HG03457 (cell line): ENCODE results near the gene PCDH1.
"Not testable (repeated sequence)": the region's sequence is repeated elsewhere in the genome, so short reads cannot be mapped to it uniquely, and the experiment has no call there.

Experiments
- ATAC-seq: cut with Tn5 transposase; IDR thresholded peaks from one replicate; pipeline ENCODE4 v1.9.1; 2021; ENCODE audit warnings: moderate number of reproducible peaks; ENCODE audit not compliant: unreplicated experiment

Gene PCDH1

GRCh38 chr5:141902015-141902814, 24.0 kb upstream of the PCDH1 start:
- ATAC-seq = no peak

DNA sequence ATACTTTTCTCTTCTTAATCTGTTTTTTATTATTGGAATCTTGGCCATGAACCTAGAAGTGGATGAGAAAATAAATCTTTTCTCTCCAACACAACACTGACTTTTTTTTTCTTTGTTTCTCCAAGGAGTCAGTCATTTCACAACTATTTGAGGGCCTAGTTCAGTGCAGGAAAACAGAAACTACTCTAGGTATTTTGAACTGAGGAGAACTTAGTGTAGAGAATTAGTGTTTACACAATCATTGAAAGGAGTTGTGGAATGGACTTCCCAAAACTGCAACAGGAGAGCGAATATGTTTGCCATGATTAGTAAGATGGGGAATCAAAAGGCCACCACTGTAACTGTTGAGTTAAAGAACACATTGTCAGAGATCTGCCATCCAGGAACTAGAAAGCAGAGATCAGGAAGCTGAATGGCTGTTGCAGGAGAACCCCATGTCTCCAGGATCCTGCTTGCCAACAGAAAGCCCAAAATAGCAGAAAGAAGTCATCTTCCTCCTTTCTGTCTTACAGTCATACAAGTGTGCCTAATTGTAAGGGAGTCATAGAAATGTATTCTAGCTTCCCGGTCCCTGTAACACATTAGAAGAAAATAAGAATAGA, 20.3 kb upstream of the PCDH1 start:
- ATAC-seq = no peak

GRCh38 chr5:141897425-141897824, 19.2 kb upstream of the PCDH1 start:
- ATAC-seq = no peak

DNA sequence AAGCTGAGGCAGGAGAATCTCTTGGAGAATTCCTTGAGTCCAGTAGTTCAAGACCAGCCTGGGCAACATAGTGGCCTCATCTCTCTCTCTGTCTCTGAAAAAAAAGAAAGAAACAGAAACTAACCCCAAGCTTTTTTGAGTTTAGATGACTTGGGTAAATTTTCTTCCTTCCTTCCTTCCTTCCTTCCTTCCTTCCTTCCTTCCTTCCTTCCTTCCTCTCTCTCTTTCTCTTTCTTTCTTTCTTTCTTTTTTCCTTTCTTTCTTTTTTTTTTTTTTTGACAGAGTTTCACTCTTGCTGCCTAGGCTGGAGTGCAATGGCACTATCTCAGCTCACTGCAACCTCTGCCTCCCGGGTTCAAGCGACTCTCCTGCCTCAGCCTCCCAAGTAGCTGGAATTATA, 12.2 kb upstream of the PCDH1 start:
- not testable (repeated sequence) for ATAC-seq

DNA sequence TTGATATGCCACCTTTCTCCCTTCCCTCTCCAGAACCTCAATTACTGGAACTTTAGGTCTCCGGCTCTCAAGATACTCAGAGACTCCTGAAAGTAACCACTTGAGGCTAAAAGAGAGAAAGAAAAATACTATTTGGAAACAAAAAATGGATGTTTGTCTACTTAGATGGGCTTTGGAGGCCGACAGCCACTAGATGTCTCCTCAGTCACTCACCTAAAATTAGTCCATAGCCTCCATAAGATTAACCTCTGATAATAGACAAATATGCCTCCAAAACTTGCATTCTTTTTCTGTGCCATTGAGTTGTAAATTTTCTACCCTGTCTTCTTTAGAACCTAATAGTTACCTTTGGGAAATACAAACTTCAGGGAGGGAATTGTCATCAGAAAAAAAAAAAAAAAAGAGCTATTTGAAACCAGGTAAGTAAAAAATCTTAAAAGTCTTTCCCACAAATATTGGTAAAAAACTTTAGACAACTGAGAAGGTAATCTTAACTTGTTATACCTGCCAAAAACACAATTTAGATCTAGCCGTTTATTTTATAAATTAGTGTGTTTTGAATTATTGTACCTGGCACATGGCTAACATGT, 11.2 kb upstream of the PCDH1 start:
- ATAC-seq = no peak

DNA sequence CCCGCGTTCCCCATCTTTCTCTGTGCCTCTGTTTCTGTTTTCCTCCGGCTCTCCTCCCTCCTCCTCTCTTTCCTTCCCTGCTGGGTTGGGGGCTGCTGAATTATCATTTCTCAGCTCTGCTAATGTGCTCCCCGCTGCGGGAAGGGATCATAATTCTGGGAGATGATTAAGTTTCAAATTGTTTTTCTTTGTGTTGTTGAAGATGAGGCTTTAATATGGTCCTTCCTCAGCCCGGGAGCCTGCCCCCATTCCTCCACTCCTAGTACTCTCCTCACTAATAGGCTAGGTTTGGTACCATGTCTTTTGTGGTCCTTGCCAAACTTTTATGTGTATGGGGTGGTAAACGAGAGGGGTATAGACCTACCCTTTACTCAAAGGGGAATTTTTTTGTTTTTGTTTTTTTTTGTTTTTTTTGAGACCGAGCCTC, 5.7 kb upstream of the PCDH1 start:
- ATAC-seq = no peak

DNA sequence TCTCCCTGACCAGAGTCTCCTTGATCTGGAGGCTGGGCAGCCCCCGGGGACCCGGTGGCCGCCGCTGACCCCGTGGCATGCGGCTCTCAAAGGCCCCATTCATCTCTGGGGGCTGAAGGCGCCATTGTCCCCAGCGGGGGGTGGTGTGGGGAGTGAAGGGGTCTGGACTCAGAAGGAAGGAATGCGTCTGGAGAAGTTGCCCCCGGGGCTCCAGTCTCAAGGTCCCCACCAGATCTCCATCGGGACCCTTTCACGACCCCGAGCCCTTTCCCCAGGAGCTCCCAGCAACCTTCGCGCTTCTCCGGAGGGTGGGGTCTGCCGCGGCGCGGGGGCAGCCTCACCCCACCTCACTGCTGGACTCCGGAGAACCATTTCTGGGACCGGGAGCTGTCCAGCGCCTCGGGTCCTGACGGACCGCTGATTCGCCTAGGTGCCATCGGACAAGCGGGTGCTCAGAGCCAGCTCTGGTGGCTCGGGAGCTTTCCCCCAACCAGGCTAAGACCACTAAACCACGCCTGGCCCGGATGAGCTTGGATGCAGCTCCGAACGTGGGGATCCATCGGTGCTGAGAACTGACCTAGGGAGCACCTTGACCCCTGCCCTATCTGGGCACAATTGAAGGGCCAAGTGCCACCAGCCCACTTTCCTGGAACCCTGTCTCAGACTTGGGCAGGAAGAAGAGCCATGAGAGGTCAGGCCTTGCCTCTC, 5.1 kb upstream of the PCDH1 start:
- no peak for ATAC-seq

GRCh38 chr5:141882594-141883183, 4.5 kb upstream of the PCDH1 start:
- ATAC-seq = no peak

DNA sequence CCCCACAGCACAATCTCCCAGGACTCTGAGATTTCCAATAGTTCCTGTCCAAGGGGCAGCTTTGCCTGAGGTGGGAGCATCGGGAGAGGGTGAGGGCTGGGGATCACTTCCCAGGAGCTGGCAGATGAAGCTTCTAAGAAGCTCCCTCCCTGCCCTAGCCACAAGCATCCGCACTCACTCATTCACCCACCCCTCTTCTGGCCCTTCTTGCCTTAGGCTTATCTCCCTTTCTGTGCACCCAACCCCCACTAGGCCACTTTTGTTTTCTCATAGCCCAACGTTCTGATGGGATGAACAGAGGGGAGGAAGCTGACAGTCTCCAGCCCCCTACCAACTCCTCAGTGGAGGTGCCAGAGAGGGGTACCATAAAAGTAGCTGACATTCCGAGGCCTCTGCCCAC, 3.7 kb upstream of the PCDH1 start:
- ATAC-seq = no peak

GRCh38 chr5:141880961-141881801, 3.0 kb upstream of the PCDH1 start:
- ATAC-seq = no peak

DNA sequence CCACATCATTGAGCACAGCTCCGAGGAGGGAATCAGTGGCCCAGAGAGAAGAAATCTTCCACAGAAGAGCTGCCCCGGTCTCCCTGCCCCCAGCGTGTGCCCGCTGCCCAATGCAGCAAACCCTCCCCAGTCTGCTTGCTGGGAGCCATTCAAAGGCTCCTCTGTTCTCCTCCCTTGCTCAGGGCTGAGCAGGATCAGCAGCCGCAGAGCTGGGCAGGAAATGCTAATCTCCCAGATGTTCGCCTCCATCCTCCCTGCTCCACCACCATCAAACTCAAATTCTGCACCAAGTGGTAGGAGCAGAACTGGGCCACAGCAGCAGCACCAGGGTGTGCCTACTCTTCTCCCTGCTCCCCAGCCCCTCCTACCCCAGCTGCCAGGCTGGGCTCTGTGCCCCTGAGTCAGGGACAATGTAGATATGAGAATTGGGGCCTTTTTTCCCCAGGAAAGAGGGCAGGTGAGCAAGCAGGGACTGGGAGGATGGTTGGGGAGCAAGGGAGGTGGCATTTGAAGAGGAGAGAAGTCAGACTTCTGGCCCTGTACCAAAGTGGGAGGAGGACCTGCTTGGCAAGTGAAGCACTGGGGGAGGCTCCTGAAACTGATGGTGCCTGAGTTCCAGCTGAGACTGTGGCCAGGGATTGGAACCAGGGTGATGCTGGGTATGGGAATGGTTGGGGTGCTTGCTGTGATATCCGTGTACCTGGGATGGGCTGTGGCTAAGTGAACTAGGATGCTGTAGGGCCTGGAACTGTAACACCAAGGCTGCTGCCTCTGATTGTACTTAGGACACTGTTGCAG, 1.9 kb upstream of the PCDH1 start:
- no peak for ATAC-seq

DNA sequence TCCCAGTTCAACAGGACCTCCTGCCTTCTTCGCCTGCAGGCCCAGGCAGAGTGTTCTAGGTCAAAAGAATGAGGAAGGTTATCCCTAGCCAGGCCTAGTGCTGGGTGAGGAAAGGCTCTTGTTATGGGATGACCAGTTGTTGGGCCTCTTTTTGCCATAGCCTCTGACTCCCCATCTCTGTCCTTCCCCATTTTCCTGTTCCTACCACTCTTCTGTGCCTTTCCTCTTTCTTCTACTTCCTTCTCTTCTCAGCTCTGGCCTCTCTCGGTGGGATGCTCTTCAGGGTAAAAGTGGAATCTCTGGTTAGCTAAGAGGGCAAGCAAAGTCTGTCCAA, 1.2 kb upstream of the PCDH1 start:
- ATAC-seq = no peak

- ATAC-seq = peak; percentile 62
These were observed 658 bp upstream of the PCDH1 start for GRCh38 chr5:141878711-141879425.

- no peak for ATAC-seq
These were observed 639 bp downstream of the PCDH1 start for GRCh38 chr5:141877356-141878185.

DNA sequence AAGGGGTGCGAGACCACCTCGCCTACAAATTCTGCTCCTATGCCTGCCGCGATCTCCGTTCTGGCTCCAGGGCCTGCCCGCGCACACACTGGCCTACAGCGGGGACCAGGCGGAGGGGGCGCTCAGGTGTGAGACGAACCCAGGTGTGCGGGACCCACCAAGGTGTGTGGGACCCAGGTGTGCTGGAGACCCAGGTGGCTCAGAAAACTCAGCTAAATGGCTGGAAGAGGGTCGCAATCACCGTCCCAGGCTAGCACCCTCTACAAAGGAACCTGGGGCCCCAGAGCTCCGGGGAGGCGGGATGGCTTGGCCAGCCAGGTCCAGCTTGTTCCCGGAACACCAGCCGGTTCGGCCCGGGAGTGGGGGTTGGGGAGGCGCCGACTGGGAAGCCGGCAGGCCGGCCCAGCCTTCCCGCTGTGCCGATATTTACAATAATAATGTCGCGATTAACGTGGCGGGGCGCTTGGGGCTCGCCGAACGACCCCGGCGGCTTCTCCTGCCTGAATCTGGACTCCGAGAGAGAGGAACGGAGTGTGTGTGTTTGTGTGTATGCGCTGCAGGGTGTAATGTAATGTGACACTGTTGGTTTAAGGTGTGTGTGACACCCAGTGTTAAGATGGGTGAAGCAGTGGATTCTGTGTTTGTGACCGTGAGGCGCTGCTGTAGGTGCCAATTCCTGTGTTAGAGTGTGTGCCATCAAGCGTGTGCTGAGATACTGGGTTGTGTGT, 1.4 kb downstream of the PCDH1 start:
- ATAC-seq = no peak

DNA sequence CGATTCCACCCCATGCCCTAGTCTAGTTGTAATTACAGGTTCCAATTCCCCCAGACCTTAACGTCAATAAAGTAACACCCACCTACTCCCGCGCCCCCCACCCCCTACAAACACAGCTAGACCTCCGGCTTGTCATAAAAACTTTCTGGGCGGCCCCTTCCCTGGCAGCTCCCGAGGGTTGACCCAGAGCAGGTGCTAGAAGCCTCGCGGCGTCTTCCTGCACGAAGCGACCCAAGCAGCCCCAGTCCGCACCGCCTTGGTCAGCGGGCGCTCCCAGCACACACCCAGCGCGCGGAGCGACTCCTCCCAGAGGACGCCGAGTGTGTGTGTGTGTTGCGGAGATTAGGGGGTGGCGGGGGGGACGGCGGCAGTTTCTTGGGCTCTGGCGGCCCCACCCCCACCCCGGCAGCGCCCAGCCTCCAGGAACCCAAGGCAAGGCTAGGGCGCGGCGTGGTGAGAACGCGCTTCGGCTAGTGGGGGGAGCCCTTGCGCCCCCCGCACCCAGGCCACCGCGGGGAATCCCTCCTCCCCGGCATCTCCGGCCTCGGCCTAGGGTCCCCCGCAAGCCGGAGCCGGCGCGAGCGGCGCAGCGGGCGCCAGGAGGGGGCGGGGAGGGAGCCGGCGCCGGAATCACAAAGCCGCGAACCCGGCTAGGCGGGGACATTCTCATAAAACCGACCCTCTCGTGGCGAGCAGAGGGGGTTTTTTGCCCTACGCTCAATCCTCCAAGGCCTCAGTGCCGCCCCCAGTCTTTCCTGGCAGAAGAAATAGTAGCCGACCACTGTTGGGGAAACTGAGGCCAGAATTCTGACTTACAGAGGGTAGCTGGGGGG, 2.2 kb downstream of the PCDH1 start:
- ATAC-seq = no peak
